T-cell (primary cell): ENCODE results near the gene ASB5. TPM values are rescaled to one million over a fixed set of nuclear protein-coding genes. Genes with fewer than 3 reads are reported as not detected.

Experiments
- ATAC-seq, 4 experiments: fragments of 200-7000 bp in 3 of 4; fragments of 150-1000 bp in 1 of 4; cut with Tn5 transposase; replicated peaks in 1 of 4; 1 replicate in 3 of 4; 2 replicates in 1 of 4; pipeline ENCODE4 v1.10.0; 2021; ENCODE audit warnings: moderate library complexity in 3 of 4, mild to moderate bottlenecking in 2 of 4, moderate number of reproducible peaks in 1 of 4
- CTCF ChIA-PET, 2 donors: fragments of 300-600 bp; sonication (Branson Sonifier 250); formaldehyde crosslinking; loops; one replicate each; lab custom pipeline; 2022; ENCODE audit warnings: antibody characterized with exemption in 2 of 2; lab: Charles Lee
- POLR2A ChIA-PET, 2 donors: fragments of 300-600 bp; sonication (Branson Sonifier 250); formaldehyde crosslinking; loops; one replicate each; lab custom pipeline; 2022; ENCODE audit warnings: antibody characterized with exemption in 2 of 2; lab: Charles Lee
- DNase-seq, 35 experiments: peaks; one replicate each; pipeline versions ENCODE4 v3.0.0 to v3.0.0-alpha.2; 2013 to 2023
- H3K27ac ChIP-seq: one replicate; pipeline ENCODE4 v1.5.1; 2013; ENCODE audit warnings: low read length
- H3K27me3 ChIP-seq, 2 experiments: replicated peaks in 1 of 2; 1 replicate in 1 of 2; 2 replicates in 1 of 2; pipeline versions ENCODE4 v1.6.1 to v1.7.0; 2013; ENCODE audit warnings: low read length in 1 of 2, mixed read lengths in 1 of 2; ENCODE audit not compliant: control insufficient read depth in 2 of 2, insufficient read depth in 2 of 2; ENCODE audit errors: extremely low read depth in 1 of 2
- H3K36me3 ChIP-seq, 2 donors: 1 replicate in 1 of 2; 2 replicates in 1 of 2; pipeline versions ENCODE4 v1.6.1 to v1.7.0; 2013; ENCODE audit warnings: low read length in 1 of 2; ENCODE audit not compliant: control insufficient read depth in 2 of 2, insufficient read depth in 1 of 2; ENCODE audit errors: extremely low read depth in 1 of 2
- H3K4me1 ChIP-seq, 2 experiments: 1 replicate in 1 of 2; 2 replicates in 1 of 2; pipeline versions ENCODE4 v1.6.1 to v1.7.0; 2013; ENCODE audit warnings: low read length in 2 of 2, mixed read lengths in 1 of 2; ENCODE audit not compliant: insufficient read depth in 2 of 2, control insufficient read depth in 1 of 2; ENCODE audit errors: extremely low read depth in 1 of 2
- H3K4me3 ChIP-seq, 2 donors: 1 replicate in 1 of 2; 2 replicates in 1 of 2; pipeline versions ENCODE4 v1.5.1 to v1.7.0; 2013; ENCODE audit warnings: mild to moderate bottlenecking in 2 of 2, low read length in 1 of 2, moderate library complexity in 1 of 2; ENCODE audit not compliant: control insufficient read depth in 1 of 2; ENCODE audit errors: extremely low read depth in 1 of 2
- H3K9me3 ChIP-seq: 2 replicates; pipeline ENCODE4 v1.7.0; 2013
- H3K27ac Mint-ChIP-seq, 2 donors: one replicate each; pipeline ENCODE4 v1.8.0; 2020 to 2021; ENCODE audit warnings: mild to moderate bottlenecking in 2 of 2, mixed read lengths in 2 of 2
- H3K27me3 Mint-ChIP-seq, 2 donors: one replicate each; pipeline ENCODE4 v1.8.0; 2021 to 2022; ENCODE audit warnings: mixed read lengths in 2 of 2
- H3K36me3 Mint-ChIP-seq: one replicate; pipeline ENCODE4 v1.8.0; 2021; ENCODE audit warnings: mixed read lengths
- H3K4me1 Mint-ChIP-seq, 3 donors: one replicate each; pipeline ENCODE4 v1.8.0; 2020 to 2022; ENCODE audit warnings: mixed read lengths in 3 of 3, mild to moderate bottlenecking in 1 of 3
- H3K4me3 Mint-ChIP-seq, 3 donors: one replicate each; pipeline ENCODE4 v1.8.0; 2020 to 2022; ENCODE audit warnings: mild to moderate bottlenecking in 3 of 3, mixed read lengths in 3 of 3, moderate library complexity in 3 of 3
- H3K9me3 Mint-ChIP-seq, 3 donors: one replicate each; pipeline ENCODE4 v1.8.0; 2020 to 2022; ENCODE audit warnings: mixed read lengths in 3 of 3
- WGBS: methylation state at CpG from one replicate; pipeline ENCODE4 v1.1.5; 2013; ENCODE audit warnings: missing lambda C conversion rate; ENCODE audit not compliant: insufficient coverage; 5-methylcytosine and 5-hydroxymethylcytosine counted together
- total RNA-seq, 35 experiments: library from RNA in 6 of 35; stranded (reverse) in 6 of 35; fragments of 120-200 nt in 1 of 35; gene quantifications; one replicate each; pipeline versions ENCODE4 v1.2.1 to v1.2.4 and lab custom pipeline; 2013 to 2026

The ASB5 gene
- total RNA-seq, 5 donors from 2014 or later (not counting 1 experiment from before 2014, with no cell fraction given) = not detected

DNA sequence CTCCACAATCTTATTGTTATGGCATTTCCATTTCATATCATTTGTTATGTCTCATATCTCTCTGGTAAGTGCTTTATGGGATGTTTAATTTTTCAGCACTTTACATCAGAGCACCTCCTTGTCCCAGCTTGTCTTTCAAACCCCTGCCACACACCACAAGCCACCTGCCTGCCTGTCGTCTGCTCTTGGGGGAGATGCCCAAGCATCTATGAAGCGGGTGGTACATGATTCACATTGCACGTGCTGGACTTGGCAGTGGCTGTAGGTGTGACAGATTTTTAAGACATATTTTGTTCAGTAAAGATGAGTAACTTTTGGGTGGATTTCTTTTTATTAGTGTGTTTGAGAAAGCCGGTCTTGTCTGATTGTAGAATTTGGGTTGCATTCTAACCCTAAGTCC, 59.5 kb downstream of the ASB5 start:
- H3K36me3 ChIP-seq = no peaks in the 10 kb centered on the region
- Mint-ChIP-seq H3K27ac (no peak overlapping the region), H3K4me3 (no peak overlapping the region), H3K4me1 (no peaks in the 10 kb centered on the region), H3K9me3 (peaks cover 0 to 3% (median 0%) of the 10 kb centered on the region in 3 donors), H3K36me3 (no peaks in the 10 kb centered on the region), H3K27me3 (peaks cover 23 to 37% of the 10 kb centered on the region in 2 donors)
- no peak overlapping the region for H3K4me3 ChIP-seq
- peaks cover 0 to 15% of the 10 kb centered on the region in 2 experiments for H3K27me3 ChIP-seq
- no peaks in the 10 kb centered on the region for H3K4me1 ChIP-seq
- DNase-seq = no peak
- ChIA-PET POLR2A (no interaction called here), CTCF (no interaction called here)
- no peak for ATAC-seq
- no peak overlapping the region for H3K27ac ChIP-seq
- no peaks in the 10 kb centered on the region for H3K9me3 ChIP-seq
- WGBS = no CpG with 5 or more reads among the region's 4 CpGs

- Histone ChIP-seq H3K9me3 (no peaks in the 10 kb centered on the region), H3K27me3 (peaks cover 0 to 15% of the 10 kb centered on the region in 2 experiments), H3K4me3 (no peak overlapping the region), H3K4me1 (no peaks in the 10 kb centered on the region), H3K36me3 (no peaks in the 10 kb centered on the region), H3K27ac (no peak overlapping the region)
- Mint-ChIP-seq H3K4me3 (no peak overlapping the region), H3K9me3 (peaks cover 0 to 3% (median 0%) of the 10 kb centered on the region in 3 donors), H3K27ac (no peak overlapping the region), H3K36me3 (no peaks in the 10 kb centered on the region), H3K4me1 (no peaks in the 10 kb centered on the region), H3K27me3 (peaks cover 29 to 41% of the 10 kb centered on the region in 2 donors)
- 100% methylated on average over 1 of the region's 5 CpGs for WGBS
- CTCF ChIA-PET = no interaction called here
- DNase-seq (no peak), ATAC-seq (no peak)
- POLR2A ChIA-PET = no interaction called here
Measured at GRCh38 chr4:176207839-176208238, 61.2 kb downstream of the ASB5 start.

DNA sequence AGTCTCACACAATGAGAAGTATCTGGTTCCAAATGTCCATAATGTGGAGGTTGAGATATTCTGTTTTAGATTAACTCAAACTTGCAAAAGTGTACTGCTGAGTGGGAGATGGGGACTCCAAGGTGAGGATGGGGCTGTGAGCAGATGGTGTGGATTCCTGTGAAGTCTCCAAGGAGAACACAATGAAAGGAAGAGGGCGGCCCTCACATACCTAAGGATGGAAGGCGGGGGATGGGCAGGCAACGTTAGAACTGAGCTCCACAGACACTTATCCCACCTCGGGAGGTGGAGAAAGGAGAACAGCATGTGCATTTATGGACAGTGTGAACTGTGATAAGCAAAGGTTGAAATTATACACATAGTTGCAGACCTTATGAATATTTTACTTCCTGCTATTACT, 63.7 kb downstream of the ASB5 start:
- Mint-ChIP-seq H3K4me1 (no peaks in the 10 kb centered on the region), H3K9me3 (no peaks in the 10 kb centered on the region), H3K27ac (no peak overlapping the region), H3K27me3 (peaks cover 30 to 34% of the 10 kb centered on the region in 2 donors), H3K36me3 (no peaks in the 10 kb centered on the region), H3K4me3 (no peak overlapping the region)
- H3K9me3 ChIP-seq = no peaks in the 10 kb centered on the region
- H3K36me3 ChIP-seq = no peaks in the 10 kb centered on the region
- DNase-seq = no peak
- H3K27me3 ChIP-seq = peaks cover 0 to 14% of the 10 kb centered on the region in 2 experiments
- no peak overlapping the region for H3K27ac ChIP-seq
- no peak overlapping the region for H3K4me3 ChIP-seq
- ATAC-seq = no peak
- no peaks in the 10 kb centered on the region for H3K4me1 ChIP-seq
- no CpG with 5 or more reads among the region's 4 CpGs for WGBS
- CTCF ChIA-PET = no interaction called here
- POLR2A ChIA-PET = no interaction called here

DNA sequence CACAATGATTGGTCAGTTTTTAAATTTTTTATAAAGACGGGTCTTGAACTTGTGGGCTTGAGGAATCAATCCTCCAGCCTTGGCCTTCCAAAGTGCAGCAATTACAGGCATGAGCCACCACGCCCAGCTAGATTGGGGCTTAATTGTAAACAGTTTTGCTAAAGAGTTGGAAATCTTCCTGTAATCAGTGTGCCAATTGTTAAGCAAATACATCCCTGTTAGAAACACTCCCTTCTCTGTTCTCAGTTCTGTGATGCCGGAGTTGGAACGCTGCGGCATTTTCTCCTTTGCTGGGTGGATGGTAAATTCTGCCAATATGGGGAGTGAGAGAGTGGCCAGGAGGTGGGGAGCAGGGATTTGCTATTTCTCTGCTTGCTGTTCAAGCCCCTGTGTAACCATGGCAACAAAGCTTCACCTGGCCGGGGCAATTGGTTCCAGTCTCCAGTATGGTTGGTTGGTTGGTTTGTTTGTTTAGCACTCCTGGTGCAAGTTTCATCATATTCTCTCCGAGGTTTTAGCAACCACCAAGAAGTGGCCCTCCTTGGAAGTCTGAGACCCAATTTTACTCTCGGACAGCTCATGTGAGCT, 70.6 kb downstream of the ASB5 start:
- ATAC-seq = no peak
- Mint-ChIP-seq H3K4me1 (peaks cover 9% of the 10 kb centered on the region in 3 donors), H3K27me3 (peaks cover 10% of the 10 kb centered on the region in 2 donors), H3K4me3 (no peak overlapping the region), H3K27ac (no peak overlapping the region), H3K9me3 (no peaks in the 10 kb centered on the region), H3K36me3 (peaks cover 2% of the 10 kb centered on the region)
- H3K9me3 ChIP-seq = no peaks in the 10 kb centered on the region
- no peak for DNase-seq
- 100% methylated on average over 1 of the region's 8 CpGs for WGBS
- no peak overlapping the region for H3K4me3 ChIP-seq
- no peaks in the 10 kb centered on the region for H3K36me3 ChIP-seq
- peaks cover 0 to 8% of the 10 kb centered on the region in 2 experiments for H3K4me1 ChIP-seq
- CTCF ChIA-PET = no interaction called here
- H3K27me3 ChIP-seq = peaks cover 0 to 10% of the 10 kb centered on the region in 2 experiments
- H3K27ac ChIP-seq = no peak overlapping the region
- POLR2A ChIA-PET = no interaction called here

DNA sequence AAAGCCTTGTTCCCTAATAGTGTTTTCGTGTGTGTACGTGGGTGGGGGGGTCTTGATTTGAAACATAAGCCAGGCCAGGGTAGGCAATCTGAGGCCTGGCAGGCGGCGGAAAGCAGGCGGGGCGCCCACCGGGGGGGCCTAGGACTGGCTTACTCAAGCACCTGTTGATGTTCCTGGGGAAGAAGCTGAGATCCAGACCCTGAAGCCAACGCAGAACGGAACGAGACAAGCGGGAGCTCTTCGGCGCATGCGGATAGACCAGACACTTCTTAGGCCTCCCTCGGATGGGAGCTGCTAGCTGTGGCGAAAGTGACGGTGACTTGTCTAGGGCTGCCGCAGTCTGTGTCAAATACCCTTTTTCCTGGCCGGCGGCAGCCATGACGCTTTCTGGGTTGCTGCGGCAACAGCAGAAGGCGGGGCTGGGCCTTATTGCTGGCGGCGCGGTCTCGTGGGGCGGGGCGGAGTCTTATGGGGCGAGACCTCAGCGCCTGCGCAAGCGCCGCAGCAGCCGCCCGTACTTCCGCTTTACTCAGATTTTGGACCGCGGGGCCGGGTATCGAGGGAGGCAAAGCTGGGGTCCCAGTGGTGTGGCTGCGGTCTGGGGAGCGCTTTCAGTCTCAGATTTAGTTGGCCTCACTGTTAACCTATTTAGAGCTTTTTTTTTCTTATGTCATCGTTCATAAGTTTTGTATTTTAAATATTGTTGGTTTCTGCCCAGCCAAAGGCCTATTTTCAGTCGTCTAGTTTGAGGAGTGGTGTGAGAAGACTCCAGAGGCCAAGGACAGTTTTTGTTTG, 73.6 kb downstream of the ASB5 start, which contains the start of gene SPATA4:
SPATA4 (minus strand) TSS at position 402 of the 795 bp plus-strand sequence; CDS start at position 379, 23 bp downstream.
- H3K4me1 Mint-ChIP-seq = peaks cover 9% of the 10 kb centered on the region in 3 donors
- Histone ChIP-seq H3K4me1 (peaks cover 0 to 8% of the 10 kb centered on the region in 2 experiments), H3K4me3 (peak within 1 kb of the TSS; percentile 59 to 74), H3K36me3 (no peaks in the 10 kb centered on the region), H3K9me3 (no peaks in the 10 kb centered on the region), H3K27ac (peak within 1 kb of the TSS; percentile 65), H3K27me3 (peaks cover 0 to 8% of the 10 kb centered on the region in 2 experiments)
- ChIA-PET POLR2A (interaction anchor here (0.7 to 1.3 kb wide), 3 partner anchors 120 to 144 kb away, joined by 4 to 7 read pairs (median 5); no protein-coding TSS in a partner anchor), CTCF (interaction anchor here (0.6 to 1.3 kb wide), 2 partner anchors 20 to 964 kb away, joined by 3 to 4 read pairs; no protein-coding TSS in a partner anchor)
- WGBS = under 1% methylated on average over 41 of the region's 45 CpGs
- peak within 1 kb of the TSS; percentile 68 to 84 (median 82) for H3K4me3 Mint-ChIP-seq
- H3K9me3 Mint-ChIP-seq = no peaks in the 10 kb centered on the region
- H3K36me3 Mint-ChIP-seq = peaks cover 2% of the 10 kb centered on the region
- DNase-seq (peak; percentile 84 to 96 (median 92)), ATAC-seq (peak; percentile 98)
- peaks cover 16 to 24% of the 10 kb centered on the region in 2 donors for H3K27me3 Mint-ChIP-seq
- H3K27ac Mint-ChIP-seq = peak within 1 kb of the TSS; percentile 88 to 94

DNA sequence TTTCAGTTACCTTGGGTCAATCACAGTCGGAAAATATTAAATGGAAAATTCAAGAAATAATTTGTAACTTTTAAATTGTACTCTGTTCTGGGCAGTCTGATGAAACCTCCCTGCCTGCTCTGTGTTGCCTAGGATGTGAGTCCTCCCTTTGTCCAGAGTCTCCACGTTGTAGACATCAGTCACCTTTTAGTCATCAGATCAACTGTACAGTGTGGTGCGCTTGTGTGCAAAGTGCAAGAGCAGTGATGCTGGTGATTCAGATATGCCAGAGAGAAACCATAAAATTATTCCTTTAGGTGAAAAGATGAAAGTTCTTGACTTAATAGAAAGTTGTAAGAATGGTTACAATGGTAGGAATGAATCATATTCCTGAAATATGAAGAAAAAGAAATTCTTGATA, 75.1 kb downstream of the ASB5 start:
- no peaks in the 10 kb centered on the region for H3K9me3 ChIP-seq
- peaks cover 0 to 8% of the 10 kb centered on the region in 2 experiments for H3K4me1 ChIP-seq
- Mint-ChIP-seq H3K36me3 (peaks cover 2% of the 10 kb centered on the region), H3K4me1 (peaks cover 9% of the 10 kb centered on the region in 3 donors), H3K4me3 (peak overlapping the region in 1 of 3 donors; percentile 19), H3K9me3 (no peaks in the 10 kb centered on the region), H3K27ac (no peak overlapping the region), H3K27me3 (peaks cover 24 to 35% of the 10 kb centered on the region in 2 donors)
- WGBS = no CpG with 5 or more reads among the region's 3 CpGs
- ATAC-seq (no peak), DNase-seq (no peak)
- peaks cover 0 to 12% of the 10 kb centered on the region in 2 experiments for H3K27me3 ChIP-seq
- ChIA-PET CTCF (no interaction called here), POLR2A (no interaction called here)
- no peak overlapping the region for H3K4me3 ChIP-seq
- H3K36me3 ChIP-seq = no peaks in the 10 kb centered on the region
- H3K27ac ChIP-seq = no peak overlapping the region
